IMR-90 (cell line): ENCODE results near the gene CTBP1. TPM values are rescaled to one million over a fixed set of nuclear protein-coding genes. Genes with fewer than 3 reads are reported as not detected.

Source experiments
- ATAC-seq: fragments of 200-7000 bp; cut with Tn5 transposase; 2 replicates; pipeline ENCODE4 v1.9.1; 2020; ENCODE audit warnings: low read depth, mild to moderate bottlenecking, moderate library complexity
- BruUV-seq: library from RNA; stranded (reverse); fragments of 400-500 nt; replicated peaks from 2 replicates; lab custom pipeline; 2021; lab: Mats Ljungman, UMichigan
- CTCF ChIA-PET: fragments of 300-600 bp; formaldehyde crosslinking; extraction: SDS; loops from one replicate; lab custom pipeline; 2021; ENCODE audit warnings: antibody characterized with exemption; lab: Yijun Ruan, JAX
- POLR2A ChIA-PET: fragments of 300-600 bp; sonication (Branson Sonifier 250); formaldehyde crosslinking; loops from one replicate; lab custom pipeline; 2022; ENCODE audit warnings: antibody characterized with exemption; ENCODE audit not compliant: unreplicated experiment; lab: Charles Lee
- DNase-seq: peaks from one replicate; pipeline ENCODE4 v3.0.0; 2013
- H2AFZ ChIP-seq: replicated peaks from 2 replicates; pipeline ENCODE3; 2013; ENCODE audit warnings: low read length, mild to moderate bottlenecking; ENCODE audit not compliant: poor library complexity
- H2AK5ac ChIP-seq: 2 replicates; pipeline ENCODE4 v1.6.1; 2013; ENCODE audit warnings: low read depth, low read length, inconsistent platforms
- H2AK9ac ChIP-seq: replicated peaks from 2 replicates; pipeline ENCODE3; 2013; ENCODE audit warnings: mild to moderate bottlenecking, low read depth, low read length, moderate library complexity; ENCODE audit not compliant: poor library complexity
- H2BK120ac ChIP-seq: 2 replicates; pipeline ENCODE4 v1.6.1; 2013; ENCODE audit warnings: low read depth, low read length, inconsistent platforms
- H2BK15ac ChIP-seq: 3 replicates; pipeline ENCODE4 v1.6.1; 2013; ENCODE audit warnings: low read depth, low read length, inconsistent platforms
- H2BK20ac ChIP-seq: 2 replicates; pipeline ENCODE4 v1.6.1; 2013; ENCODE audit warnings: low read depth, mild to moderate bottlenecking, inconsistent platforms, low read length, moderate library complexity
- H2BK5ac ChIP-seq: 2 replicates; pipeline ENCODE4 v1.6.1; 2013; ENCODE audit warnings: mild to moderate bottlenecking, low read depth, low read length, inconsistent platforms; ENCODE audit not compliant: poor library complexity, severe bottlenecking
- H3K14ac ChIP-seq: replicated peaks from 2 replicates; pipeline ENCODE4 v1.6.1; 2013; ENCODE audit warnings: low read depth, low read length, inconsistent platforms
- H3K18ac ChIP-seq: 2 replicates; pipeline ENCODE4 v1.6.1; 2013; ENCODE audit warnings: low read depth, low read length, control low read depth
- H3K23ac ChIP-seq: 2 replicates; pipeline ENCODE4 v1.6.1; 2013; ENCODE audit warnings: low read depth, low read length, inconsistent platforms
- H3K27ac ChIP-seq: 2 replicates; pipeline ENCODE4 v1.5.1; 2013; ENCODE audit warnings: mild to moderate bottlenecking, control low read depth, low read length; ENCODE audit not compliant: insufficient read depth
- H3K27me3 ChIP-seq: 2 replicates; pipeline ENCODE4 v1.6.1; 2013; ENCODE audit warnings: low read length; ENCODE audit not compliant: control insufficient read depth, insufficient read depth
- H3K36me3 ChIP-seq: 2 replicates; pipeline ENCODE4 v1.6.1; 2013; ENCODE audit warnings: low read length, mixed read lengths; ENCODE audit not compliant: control insufficient read depth, insufficient read depth
- H3K4ac ChIP-seq: 2 replicates; pipeline ENCODE4 v1.6.1; 2013; ENCODE audit warnings: low read depth, low read length, inconsistent platforms
- H3K4me1 ChIP-seq: 2 replicates; pipeline ENCODE4 v1.6.1; 2013; ENCODE audit warnings: low read length, mixed read lengths; ENCODE audit not compliant: control insufficient read depth, insufficient read depth
- H3K4me2 ChIP-seq: 2 replicates; pipeline ENCODE4 v1.6.1; 2013; ENCODE audit warnings: low read depth, mild to moderate bottlenecking, control low read depth, low read length, moderate library complexity
- H3K4me3 ChIP-seq: 2 replicates; pipeline ENCODE4 v1.5.1; 2013; ENCODE audit warnings: low read depth, mild to moderate bottlenecking, control low read depth, low read length, moderate library complexity; ENCODE audit not compliant: insufficient read depth
- H3K56ac ChIP-seq: 2 replicates; pipeline ENCODE4 v1.6.1; 2013; ENCODE audit warnings: low read length, inconsistent platforms; ENCODE audit not compliant: insufficient read depth; ENCODE audit errors: extremely low read depth
- H3K79me1 ChIP-seq, 2 experiments: 2 replicates each; pipeline ENCODE4 v1.6.1; 2013; ENCODE audit warnings: low read length in 2 of 2, inconsistent platforms in 1 of 2, low read depth in 1 of 2
- H3K9ac ChIP-seq: 2 replicates; pipeline ENCODE4 v1.6.1; 2013; ENCODE audit warnings: low read depth, low read length, control low read depth
- H3K9me1 ChIP-seq: 2 replicates; pipeline ENCODE4 v1.6.1; 2013; ENCODE audit warnings: low read length, inconsistent platforms; ENCODE audit not compliant: insufficient read depth
- H3K9me3 ChIP-seq: 2 replicates; pipeline ENCODE4 v1.6.1; 2013; ENCODE audit warnings: low read length; ENCODE audit not compliant: control insufficient read depth, insufficient read depth
- H4K20me1 ChIP-seq: 2 replicates; pipeline ENCODE4 v1.6.1; 2013; ENCODE audit warnings: low read length, inconsistent platforms; ENCODE audit not compliant: insufficient read depth
- H4K5ac ChIP-seq: 2 replicates; pipeline ENCODE4 v1.6.1; 2013; ENCODE audit warnings: mild to moderate bottlenecking, low read depth, low read length, control low read depth
- H4K8ac ChIP-seq, 2 experiments: 2 replicates each; pipeline ENCODE4 v1.6.1; 2013; ENCODE audit warnings: low read depth in 2 of 2, low read length in 2 of 2, control low read depth in 1 of 2, inconsistent platforms in 1 of 2
- H4K91ac ChIP-seq: 2 replicates; pipeline ENCODE4 v1.6.1; 2013; ENCODE audit warnings: low read depth, low read length, inconsistent platforms; ENCODE audit not compliant: insufficient read depth
- CEBPB ChIP-seq: IDR thresholded peaks from 2 replicates; pipeline ENCODE4 v1.6.1; 2012; ENCODE audit warnings: low read depth, low read length, improper control_type of control experiment
- CHD1 ChIP-seq: IDR thresholded peaks from 2 replicates; pipeline ENCODE4 v1.6.1; 2012; ENCODE audit warnings: low read depth, low read length, improper control_type of control experiment
- CTCF ChIP-seq: conservative IDR thresholded peaks from 2 replicates; pipeline ENCODE4 v1.5.1; 2012; ENCODE audit warnings: mild to moderate bottlenecking, low read depth, low read length, improper control_type of control experiment
- ELK1 ChIP-seq: fragments of 150-350 bp; IDR thresholded peaks from 2 replicates; pipeline ENCODE4 v1.6.1; 2016; ENCODE audit warnings: low read depth, mild to moderate bottlenecking, low read length, moderate library complexity, borderline replicate concordance
- FOS ChIP-seq: fragments of 150-350 bp; IDR thresholded peaks from 2 replicates; pipeline ENCODE4 v1.6.1; 2016; ENCODE audit warnings: low read depth, low read length
- MAFK ChIP-seq: IDR thresholded peaks from 2 replicates; pipeline ENCODE4 v1.6.1; 2012; ENCODE audit warnings: low read depth, low read length, improper control_type of control experiment
- MAZ ChIP-seq: IDR thresholded peaks from 2 replicates; pipeline ENCODE4 v1.6.1; 2012; ENCODE audit warnings: low read depth, mild to moderate bottlenecking, low read length, improper control_type of control experiment, moderate library complexity, borderline replicate concordance
- MXI1 ChIP-seq: IDR thresholded peaks from 2 replicates; pipeline ENCODE4 v1.6.1; 2012; ENCODE audit warnings: low read depth, mild to moderate bottlenecking, low read length, moderate library complexity, borderline replicate concordance
- POLR2A ChIP-seq: IDR thresholded peaks from 2 replicates; pipeline ENCODE4 v1.6.1; 2012; ENCODE audit warnings: mild to moderate bottlenecking, low read depth, low read length
- RAD21 ChIP-seq: IDR thresholded peaks from 2 replicates; pipeline ENCODE4 v1.6.1; 2012; ENCODE audit warnings: low read length, improper control_type of control experiment
- RCOR1 ChIP-seq: IDR thresholded peaks from 2 replicates; pipeline ENCODE4 v1.6.1; 2012; ENCODE audit warnings: mild to moderate bottlenecking, low read length, improper control_type of control experiment; ENCODE audit not compliant: insufficient replicate concordance
- RFX5 ChIP-seq: IDR thresholded peaks from 2 replicates; pipeline ENCODE4 v1.8.0; 2012; ENCODE audit warnings: low read depth, mild to moderate bottlenecking, low read length, moderate library complexity
- SMC3 ChIP-seq: fragments of 150-350 bp; IDR thresholded peaks from 2 replicates; pipeline ENCODE4 v1.6.1; 2016; ENCODE audit warnings: low read depth, mild to moderate bottlenecking, antibody characterized with exemption, low read length, moderate library complexity
- USF2 ChIP-seq: fragments of 150-350 bp; IDR thresholded peaks from 2 replicates; pipeline ENCODE4 v1.6.1; 2017; ENCODE audit warnings: mild to moderate bottlenecking, antibody characterized with exemption, low read length, low read depth
- WGBS, 2 experiments: methylation state at CpG; one replicate each; pipeline versions ENCODE4 v1.1.5 to v1.1.7; 2013; ENCODE audit warnings: missing lambda C conversion rate in 2 of 2; ENCODE audit not compliant: insufficient read length in 1 of 2; ENCODE audit errors: extremely low coverage in 2 of 2; 5-methylcytosine and 5-hydroxymethylcytosine counted together
- dilution Hi-C: fragments of 300-500 bp; cut with HindIII; formaldehyde crosslinking; loops from one replicate; pipeline ENCODE4 v1.14.3; 2018; ENCODE audit warnings: low sequenced_read_pairs; ENCODE audit not compliant: unreplicated experiment
- in situ Hi-C: fragments of 300-500 bp; cut with MboI; formaldehyde crosslinking; loops from 3 replicates; pipeline ENCODE4 v1.14.3; 2019; ENCODE audit warnings: low sequenced_read_pairs, inconsistent platforms, mixed read lengths
- intact Hi-C: fragments of 100-400 bp; cut with micrococcal nuclease; formaldehyde crosslinking; loops from 2 replicates; pipeline ENCODE4 v1.10.0; 2022
- polyA plus RNA-seq, 3 experiments: library from polyadenylated mRNA; depleted of rRNA; stranded (reverse); fragments of >200 nt; gene quantifications; 2 replicates each; pipeline ENCODE4 v1.2.3, GENCODE V29; 2012; ENCODE audit warnings: low replicate concordance in 1 of 3
- total RNA-seq: library from RNA; depleted of rRNA; stranded (reverse); fragments of >200 nt; gene quantifications from 2 replicates; pipeline ENCODE4 v1.2.3, GENCODE V29; 2012

Gene CTBP1
- total and polyA plus RNA-seq, 2 of the 4 experiments (the other 2 are of a cell fraction), result 147 to 212 TPM

- H4K5ac ChIP-seq, result no peak overlapping the region
- H3K36me3 ChIP-seq, result no peaks in the 10 kb centered on the region
- no peaks in the 10 kb centered on the region for H3K27me3 ChIP-seq
- no peak overlapping the region for H2BK120ac ChIP-seq
- no peak overlapping the region for H2BK20ac ChIP-seq
- H3K79me1 ChIP-seq, result no peaks in the 10 kb centered on the region; a peak in 1 of 4 replicates
- in situ Hi-C loops (loop anchor here (5.0 kb wide), 1 partner anchor 133 kb away; no protein-coding TSS in a partner anchor), dilution Hi-C loops (no loop called here), intact Hi-C loops (no loop called here)
- H3K4ac ChIP-seq, result no peak overlapping the region
- no peak overlapping the region for H3K56ac ChIP-seq
- H3K4me2 ChIP-seq, result no peak overlapping the region
- H3K9me1 ChIP-seq, result no peaks in the 10 kb centered on the region
- peaks cover 3% of the 10 kb centered on the region for H3K9me3 ChIP-seq
- no peak overlapping the region for H3K9ac ChIP-seq
- 71% methylated on average over 1 of the region's 11 CpGs; no CpG with 5 or more reads in 1 of the 2 experiments for WGBS, 2 experiments
- H3K4me1 ChIP-seq, result no peaks in the 10 kb centered on the region
- H3K18ac ChIP-seq, result no peak overlapping the region
- CTCF ChIA-PET, result no interaction called here
- ATAC-seq (no peak), DNase-seq (no peak)
- H3K14ac ChIP-seq, result no peak overlapping the region
- POLR2A ChIA-PET, result no interaction called here
- no peaks in the 10 kb centered on the region for H4K20me1 ChIP-seq
- no peak overlapping the region for H4K91ac ChIP-seq
- no peak overlapping the region for H3K4me3 ChIP-seq
- TF ChIP-seq CHD1 (no peak), ELK1 (no peak), MAFK (no peak), USF2 (no peak), FOS (no peak), POLR2A (no peak), RCOR1 (no peak), CTCF (no peak), MAZ (no peak), CEBPB (no peak), RAD21 (no peak), MXI1 (no peak), RFX5 (no peak), SMC3 (no peak)
- H2AK5ac ChIP-seq, result no peak overlapping the region
- no peak overlapping the region for H3K27ac ChIP-seq
- no peak overlapping the region for H4K8ac ChIP-seq
- H2AFZ ChIP-seq, result no peak overlapping the region
- no peak overlapping the region for H2AK9ac ChIP-seq
- H3K23ac ChIP-seq, result no peak overlapping the region
- no TSS peak for BruUV-seq
- no peak overlapping the region for H2BK5ac ChIP-seq
- H2BK15ac ChIP-seq, result no peak overlapping the region
Measured at GRCh38 chr4:1265351-1265750, 16.4 kb upstream of the CTBP1 start.
